Esophagus muscularis mucosa (tissue), 4 donors: ENCODE data around the gene CLBA1. TPM values are rescaled to one million over a fixed set of nuclear protein-coding genes. Genes with fewer than 3 reads are reported as not detected.

Experiments
- DNase-seq: peaks from one replicate; pipeline ENCODE4 v3.0.0-alpha.2; 2017; ENCODE audit errors: extremely low spot score
- H3K27ac ChIP-seq, 4 donors: fragments of 200-600 bp; sonication (generic); replicated peaks in 1 of 4; 1 replicate in 3 of 4; 2 replicates in 1 of 4; pipeline ENCODE4 v1.5.1; 2016 to 2019; ENCODE audit warnings: mild to moderate bottlenecking in 1 of 4
- H3K27me3 ChIP-seq, 4 donors: fragments of 200-600 bp; sonication (generic); one replicate each; pipeline versions ENCODE4 v1.5.1 to v1.6.0; 2016 to 2019
- H3K36me3 ChIP-seq, 4 donors: fragments of 200-600 bp; sonication (generic); one replicate each; pipeline ENCODE4 v1.5.1; 2016 to 2019
- H3K4me1 ChIP-seq, 4 donors: fragments of 200-600 bp; sonication (generic); one replicate each; pipeline ENCODE4 v1.5.1; 2016 to 2019
- H3K4me3 ChIP-seq, 4 donors: fragments of 200-600 bp; sonication (generic); 1 replicate in 2 of 4; 2 replicates in 2 of 4; pipeline ENCODE4 v1.5.1; 2016 to 2019; ENCODE audit warnings: mild to moderate bottlenecking in 4 of 4, moderate library complexity in 1 of 4
- H3K9me3 ChIP-seq, 4 donors: fragments of 200-600 bp; sonication (generic); 1 replicate in 3 of 4; 2 replicates in 1 of 4; pipeline ENCODE4 v1.5.1; 2016 to 2019
- CTCF ChIP-seq, 3 experiments: fragments of 200-600 bp in 2 of 3; fragments of 450-650 bp in 1 of 3; sonication (generic) in 2 of 3; IDR thresholded peaks; one replicate each; pipeline ENCODE4 v1.5.1; 2017 to 2019; ENCODE audit warnings: antibody characterized with exemption in 3 of 3, mild to moderate bottlenecking in 2 of 3, moderate library complexity in 1 of 3
- EP300 ChIP-seq: sonication (generic); formaldehyde crosslinking; IDR thresholded peaks from one replicate; pipeline ENCODE4 v1.6.1; 2017; ENCODE audit warnings: antibody characterized with exemption
- POLR2A ChIP-seq: fragments of 450-650 bp; IDR thresholded peaks from one replicate; pipeline ENCODE4 v1.6.1; 2017; ENCODE audit warnings: antibody characterized with exemption, moderate library complexity, mild to moderate bottlenecking, low read depth
- POLR2AphosphoS5 ChIP-seq, 2 donors: sonication (generic); formaldehyde crosslinking; IDR thresholded peaks; one replicate each; pipeline ENCODE4 v1.6.1; 2017; ENCODE audit warnings: antibody characterized with exemption in 2 of 2
- WGBS: methylation state at CpG from one replicate; pipeline ENCODE4 v1.1.5; 2018; 5-methylcytosine and 5-hydroxymethylcytosine counted together
- intact Hi-C: fragments of 100-400 bp; cut with DNase I; formaldehyde crosslinking; loops from one replicate; pipeline ENCODE4 v1.15.1; 2023
- total RNA-seq, 4 donors: library from RNA; depleted of rRNA; stranded (reverse); fragments of >200 nt; gene quantifications; one replicate each; pipeline versions ENCODE4 v1.1.0 to v1.2.1, GENCODE V29; 2016

Gene CLBA1
- total RNA-seq, 4 donors from 2014 or later, result 3.7 to 9.8 (median 6.7) TPM

- Histone ChIP-seq H3K36me3 (peaks cover 10 to 45% (median 26%) of the 10 kb centered on the region in 4 donors), H3K27ac (no peak overlapping the region), H3K4me1 (no peaks in the 10 kb centered on the region), H3K4me3 (no peak overlapping the region), H3K9me3 (no peaks in the 10 kb centered on the region), H3K27me3 (no peaks in the 10 kb centered on the region)
- TF ChIP-seq EP300 (no peak), POLR2AphosphoS5 (IDR thresholded peaks at IDR 0.05) (no peak), CTCF (IDR thresholded peaks at IDR 0.05) (no peak), POLR2A (no peak)
- WGBS, result 91% methylated on average over 6 of the region's 21 CpGs
- intact Hi-C loops, result no loop called here
- no peak for DNase-seq
Observed at GRCh38 chr14:105005929-105006830, 20.6 kb downstream of the CLBA1 start.

- peaks cover 0 to 4% (median under 1%) of the 10 kb centered on the region in 4 donors for H3K4me1 ChIP-seq
- no peak for DNase-seq
- intact Hi-C loops, result no loop called here
- H3K9me3 ChIP-seq, result no peaks in the 10 kb centered on the region
- H3K36me3 ChIP-seq, result peaks cover 10 to 51% (median 33%) of the 10 kb centered on the region in 4 donors
- no peak overlapping the region for H3K27ac ChIP-seq
- H3K4me3 ChIP-seq, result no peak overlapping the region
- 78% methylated on average over 14 of the region's 21 CpGs for WGBS
- TF ChIP-seq EP300 (no peak), CTCF (IDR thresholded peaks at IDR 0.05) (no peak), POLR2AphosphoS5 (IDR thresholded peaks at IDR 0.05) (no peak), POLR2A (no peak)
- H3K27me3 ChIP-seq, result no peaks in the 10 kb centered on the region
Observed at GRCh38 chr14:105006831-105007592, 21.4 kb downstream of the CLBA1 start.

GRCh38 chr14:105007593-105008264, 22.1 kb downstream of the CLBA1 start:
- no peak for TF ChIP-seq POLR2A
- no peak for TF ChIP-seq CTCF (IDR thresholded peaks at IDR 0.05)
- TF ChIP-seq POLR2AphosphoS5 (IDR thresholded peaks at IDR 0.05), result no peak
- TF ChIP-seq EP300, result no peak
- Histone ChIP-seq H3K27me3 (no peaks in the 10 kb centered on the region), H3K4me1 (peaks cover 2 to 11% (median 8%) of the 10 kb centered on the region in 4 donors), H3K36me3 (peaks cover 10 to 51% (median 33%) of the 10 kb centered on the region in 4 donors), H3K9me3 (no peaks in the 10 kb centered on the region), H3K27ac (no peak overlapping the region), H3K4me3 (no peak overlapping the region)
- intact Hi-C loops, result no loop called here
- DNase-seq, result no peak
- WGBS, result 95% methylated on average over 16 of the region's 19 CpGs

GRCh38 chr14:105010106-105010505, 24.5 kb downstream of the CLBA1 start:
- Histone ChIP-seq H3K4me1 (peaks cover 5 to 23% (median 20%) of the 10 kb centered on the region in 4 donors), H3K27me3 (no peaks in the 10 kb centered on the region), H3K36me3 (peaks cover 10 to 51% (median 33%) of the 10 kb centered on the region in 4 donors), H3K27ac (no peak overlapping the region), H3K4me3 (no peak overlapping the region), H3K9me3 (no peaks in the 10 kb centered on the region)
- no peak for DNase-seq
- 83% methylated on average over 4 of the region's 4 CpGs for WGBS
- TF ChIP-seq POLR2AphosphoS5 (IDR thresholded peaks at IDR 0.05) (no peak), EP300 (no peak), CTCF (IDR thresholded peaks at IDR 0.05) (no peak), POLR2A (no peak)
- intact Hi-C loops, result no loop called here
